Thyroid gland (tissue), 4 donors: ENCODE measurements around the gene C3orf18. TPM values are rescaled to one million over a fixed set of nuclear protein-coding genes. Genes with fewer than 3 reads are reported as not detected.

Source experiments
- DNase-seq, 2 donors: peaks; one replicate each; pipeline ENCODE4 v3.0.0-alpha.2; 2019
- H3K27ac ChIP-seq, 3 donors: fragments of 200-600 bp; sonication (generic); 1 replicate in 2 of 3; 2 replicates in 1 of 3; pipeline ENCODE4 v1.5.1; 2016 to 2019; ENCODE audit warnings: mild to moderate bottlenecking in 1 of 3, moderate library complexity in 1 of 3
- H3K27me3 ChIP-seq: fragments of 200-600 bp; sonication (generic); one replicate; pipeline ENCODE4 v1.5.1; 2019
- H3K36me3 ChIP-seq, 2 donors: fragments of 200-600 bp; sonication (generic); one replicate each; pipeline ENCODE4 v1.5.1; 2016 to 2019
- H3K4me1 ChIP-seq, 2 donors: fragments of 200-600 bp; sonication (generic); one replicate each; pipeline ENCODE4 v1.5.1; 2017 to 2019
- H3K4me3 ChIP-seq, 3 donors: fragments of 200-600 bp; sonication (generic); replicated peaks in 1 of 3; 1 replicate in 2 of 3; 2 replicates in 1 of 3; pipeline ENCODE4 v1.5.1; 2016; ENCODE audit warnings: mild to moderate bottlenecking in 1 of 3
- H3K9me3 ChIP-seq: fragments of 200-600 bp; sonication (generic); one replicate; pipeline ENCODE4 v1.5.1; 2017
- CTCF ChIP-seq, 6 experiments: fragments of 200-600 bp in 3 of 6; fragments of 450-650 bp in 3 of 6; sonication (generic) in 3 of 6; IDR thresholded peaks; one replicate each; pipeline ENCODE4 v1.5.1; 2016 to 2019; ENCODE audit warnings: antibody characterized with exemption in 6 of 6, mild to moderate bottlenecking in 2 of 6, inconsistent platforms in 1 of 6, moderate library complexity in 1 of 6
- POLR2A ChIP-seq, 2 donors: fragments of 450-650 bp; IDR thresholded peaks; one replicate each; pipeline ENCODE4 v1.6.1; 2017; ENCODE audit warnings: antibody characterized with exemption in 2 of 2, mild to moderate bottlenecking in 2 of 2, moderate library complexity in 1 of 2
- WGBS, 2 donors: methylation state at CpG; one replicate each; pipeline ENCODE4 v1.1.5; 2017; 5-methylcytosine and 5-hydroxymethylcytosine counted together
- intact Hi-C: fragments of 100-400 bp; cut with DNase I; formaldehyde crosslinking; loops from one replicate; pipeline ENCODE4 v1.15.1; 2023
- total RNA-seq, 4 donors: library from RNA; depleted of rRNA; stranded (reverse); fragments of >200 nt; gene quantifications; one replicate each; pipeline ENCODE4 v1.2.3, GENCODE V29; 2016

The C3orf18 gene
- total RNA-seq, 4 donors from 2014 or later: 19.6 to 22.0 (median 20.3) TPM

- no peaks in the 10 kb centered on the region for H3K27me3 ChIP-seq
- peaks cover 20 to 21% of the 10 kb centered on the region in 2 donors for H3K36me3 ChIP-seq
- H3K4me3 ChIP-seq: no peak overlapping the region
- 84 to 94% methylated on average over 22 to 27 of the region's 29 CpGs for WGBS, 2 donors
- no peaks in the 10 kb centered on the region for H3K9me3 ChIP-seq
- intact Hi-C loops: no loop called here
- H3K27ac ChIP-seq: peak overlapping the region; percentile 99 to 100 (median 100)
- DNase-seq: no peak
- TF ChIP-seq POLR2A (IDR thresholded peaks at IDR 0.05): no peak
- no peak for TF ChIP-seq CTCF (IDR thresholded peaks at IDR 0.05)
- peaks cover 77 to 82% of the 10 kb centered on the region in 2 donors for H3K4me1 ChIP-seq
These were observed 39.9 kb upstream of the C3orf18 start for GRCh38 chr3:50607271-50608091.

- Histone ChIP-seq H3K4me3 (no peak overlapping the region), H3K9me3 (no peaks in the 10 kb centered on the region), H3K27ac (peak overlapping the region; percentile 99 to 100 (median 100)), H3K4me1 (peaks cover 83 to 89% of the 10 kb centered on the region in 2 donors), H3K36me3 (peaks cover 20 to 21% of the 10 kb centered on the region in 2 donors), H3K27me3 (no peaks in the 10 kb centered on the region)
- 63 to 73% methylated on average over 5 to 6 of the region's 6 CpGs for WGBS, 2 donors
- DNase-seq: no peak
- intact Hi-C loops: no loop called here
- no peak for TF ChIP-seq CTCF (IDR thresholded peaks at IDR 0.05)
- no peak for TF ChIP-seq POLR2A (IDR thresholded peaks at IDR 0.05)
These were observed 39.0 kb upstream of the C3orf18 start for GRCh38 chr3:50606596-50606995.

- TF ChIP-seq POLR2A (IDR thresholded peaks at IDR 0.05) (peak in 1 of 2 donors; percentile 83), CTCF (IDR thresholded peaks at IDR 0.05) (no peak)
- Histone ChIP-seq H3K4me1 (peaks cover 88 to 96% of the 10 kb centered on the region in 2 donors), H3K27ac (peak overlapping the region; percentile 99 to 100 (median 100)), H3K36me3 (peaks cover 20 to 21% of the 10 kb centered on the region in 2 donors), H3K9me3 (no peaks in the 10 kb centered on the region), H3K4me3 (no peak overlapping the region), H3K27me3 (no peaks in the 10 kb centered on the region)
- peak; percentile 93 to 95 for DNase-seq
- 35% methylated on average over 5 of the region's 5 CpGs for WGBS, 2 donors
- intact Hi-C loops: no loop called here
These were observed 38.4 kb upstream of the C3orf18 start for GRCh38 chr3:50605901-50606326.

GRCh38 chr3:50604628-50605588, 37.4 kb upstream of the C3orf18 start:
- peak; percentile 53 to 74 for DNase-seq
- peaks cover 20 to 21% of the 10 kb centered on the region in 2 donors for H3K36me3 ChIP-seq
- H3K4me3 ChIP-seq: no peak overlapping the region
- TF ChIP-seq POLR2A (IDR thresholded peaks at IDR 0.05) (peak in 1 of 2 donors; percentile 4), CTCF (IDR thresholded peaks at IDR 0.05) (no peak)
- peak overlapping the region; percentile 99 to 100 (median 100) for H3K27ac ChIP-seq
- intact Hi-C loops: no loop called here
- H3K27me3 ChIP-seq: no peaks in the 10 kb centered on the region
- H3K9me3 ChIP-seq: no peaks in the 10 kb centered on the region
- H3K4me1 ChIP-seq: peaks cover 91 to 97% of the 10 kb centered on the region in 2 donors
- 73 to 76% methylated on average over 14 of the region's 14 CpGs for WGBS, 2 donors
